Measurements from ENCODE around the gene EMP2.
A peak's percentile ranks its signal among the peaks of the same experiment; 100 is the strongest.
"Not testable (repeated sequence)": the region's sequence is repeated elsewhere in the genome, so short reads cannot be mapped to it uniquely, and the experiment has no call there.

The EMP2 gene

GRCh38 chr16:10577305-10578202 is 2.8 kb downstream of the EMP2 start:
- DNase-seq, result peak; percentile 42

GRCh38 chr16:10576390-10577304 is 3.8 kb downstream of the EMP2 start:
- DNase-seq, result no peak

GRCh38 chr16:10575506-10576130 is 4.8 kb downstream of the EMP2 start:
- no peak for DNase-seq

- no peak for DNase-seq
These were observed 7.8 kb downstream of the EMP2 start for GRCh38 chr16:10572611-10573010.

- no peak for DNase-seq
These were observed 9.0 kb downstream of the EMP2 start for GRCh38 chr16:10571354-10571753.

GRCh38 chr16:10569621-10570020 is 10.8 kb downstream of the EMP2 start:
- DNase-seq, result no peak

GRCh38 chr16:10566613-10567012 is 13.8 kb downstream of the EMP2 start:
- no peak for DNase-seq

- no peak for DNase-seq
These were observed 15.2 kb downstream of the EMP2 start for GRCh38 chr16:10565167-10565566.

GRCh38 chr16:10564591-10564990 is 15.8 kb downstream of the EMP2 start:
- DNase-seq, result no peak

GRCh38 chr16:10562361-10562899 is 18.0 kb downstream of the EMP2 start:
- no peak for DNase-seq

GRCh38 chr16:10561425-10561824 is 19.0 kb downstream of the EMP2 start:
- no peak for DNase-seq

GRCh38 chr16:10561001-10561400 is 19.4 kb downstream of the EMP2 start:
- no peak for DNase-seq

GRCh38 chr16:10559792-10560191 is 20.6 kb downstream of the EMP2 start:
- DNase-seq, result not testable (repeated sequence)

- DNase-seq, result no peak
These were observed 21.4 kb downstream of the EMP2 start for GRCh38 chr16:10558746-10559641.

GRCh38 chr16:10558305-10558704 is 22.1 kb downstream of the EMP2 start:
- no peak for DNase-seq

- no peak for DNase-seq
These were observed 22.6 kb downstream of the EMP2 start for GRCh38 chr16:10557750-10558149.

GRCh38 chr16:10556236-10556635 is 24.2 kb downstream of the EMP2 start:
- DNase-seq, result no peak

- DNase-seq, result no peak
These were observed 25.8 kb downstream of the EMP2 start for GRCh38 chr16:10554569-10554968.

GRCh38 chr16:10552998-10553491 is 27.4 kb downstream of the EMP2 start:
- DNase-seq, result no peak

GRCh38 chr16:10552281-10552680 is 28.1 kb downstream of the EMP2 start:
- DNase-seq, result no peak

- no peak for DNase-seq
These were observed 28.5 kb downstream of the EMP2 start for GRCh38 chr16:10551881-10552280.

- no peak for DNase-seq
These were observed 32.0 kb downstream of the EMP2 start for GRCh38 chr16:10548404-10548803.
